Measurements from ENCODE around the gene PDE3B. TPM values are rescaled to one million over a fixed set of nuclear protein-coding genes. Genes with fewer than 3 reads are reported as not detected.
"Not testable (repeated sequence)": the region's sequence is repeated elsewhere in the genome, so short reads cannot be mapped to it uniquely, and the experiment has no call there.

PDE3B gene
- total RNA-seq, 1 donor from 2014 or later = 1.7 TPM

GRCh38 chr11:14638561-14638960 lies 5.0 kb upstream of the PDE3B start:
- DNase-seq (ENCODE audit: extremely low read depth, low read depth, low spot score) = no peak

GRCh38 chr11:14641801-14642200 lies 1.8 kb upstream of the PDE3B start:
- no peak for DNase-seq (ENCODE audit: extremely low read depth, low read depth, low spot score)

GRCh38 chr11:14642453-14642852 lies 1.2 kb upstream of the PDE3B start:
- DNase-seq (ENCODE audit: extremely low read depth, low read depth, low spot score) = no peak

GRCh38 chr11:14642873-14643696 lies 519 bp upstream of the PDE3B start:
- DNase-seq (ENCODE audit: extremely low read depth, low read depth, low spot score) = no peak

GRCh38 chr11:14644226-14645014 lies 816 bp downstream of the PDE3B start:
- no peak for DNase-seq (ENCODE audit: extremely low read depth, low read depth, low spot score)

GRCh38 chr11:14645015-14645912 lies 1.7 kb downstream of the PDE3B start:
- no peak for DNase-seq (ENCODE audit: extremely low read depth, low read depth, low spot score)

- no peak for DNase-seq (ENCODE audit: extremely low read depth, low read depth, low spot score)
Measured at GRCh38 chr11:14645985-14646900, 2.6 kb downstream of the PDE3B start.

GRCh38 chr11:14650064-14650463 lies 6.5 kb downstream of the PDE3B start:
- no peak for DNase-seq (ENCODE audit: extremely low read depth, low read depth, low spot score)

- DNase-seq (ENCODE audit: extremely low read depth, low read depth, low spot score) = no peak
Measured at GRCh38 chr11:14653090-14653489, 9.5 kb downstream of the PDE3B start.

GRCh38 chr11:14655435-14655834 lies 11.8 kb downstream of the PDE3B start:
- DNase-seq (ENCODE audit: extremely low read depth, low read depth, low spot score) = no peak

- no peak for DNase-seq (ENCODE audit: extremely low read depth, low read depth, low spot score)
Measured at GRCh38 chr11:14656536-14657457, 13.2 kb downstream of the PDE3B start.

- no peak for DNase-seq (ENCODE audit: extremely low read depth, low read depth, low spot score)
Measured at GRCh38 chr11:14657841-14658240, 14.2 kb downstream of the PDE3B start.

- DNase-seq (ENCODE audit: extremely low read depth, low read depth, low spot score) = not testable (repeated sequence)
Measured at GRCh38 chr11:14664926-14665325, 21.3 kb downstream of the PDE3B start.

GRCh38 chr11:14667329-14667728 lies 23.7 kb downstream of the PDE3B start:
- DNase-seq (ENCODE audit: extremely low read depth, low read depth, low spot score) = not testable (repeated sequence)

- DNase-seq (ENCODE audit: extremely low read depth, low read depth, low spot score) = no peak
Measured at GRCh38 chr11:14668731-14669301, 25.2 kb downstream of the PDE3B start.

- no peak for DNase-seq (ENCODE audit: extremely low read depth, low read depth, low spot score)
Measured at GRCh38 chr11:14669499-14669898, 25.9 kb downstream of the PDE3B start.

- no peak for DNase-seq (ENCODE audit: extremely low read depth, low read depth, low spot score)
Measured at GRCh38 chr11:14669958-14670357, 26.4 kb downstream of the PDE3B start.

- no peak for DNase-seq (ENCODE audit: extremely low read depth, low read depth, low spot score)
Measured at GRCh38 chr11:14672635-14673034, 29.0 kb downstream of the PDE3B start.

Data from glomerular endothelial cell (primary cell).